ENCODE data around the gene WFDC12.

Gene WFDC12

GRCh38 chr20:45111285-45111684 is 13.0 kb downstream of the WFDC12 start:
- no peak overlapping the region for H3K4me3 ChIP-seq (ENCODE audit: low read depth, low read length)
- no peak for TF ChIP-seq CTCF (IDR thresholded peaks at IDR 0.05; ENCODE audit: borderline replicate concordance, insufficient read depth, low read depth, low read length)

GRCh38 chr20:45110301-45110700 is 14.0 kb downstream of the WFDC12 start:
- no peak for TF ChIP-seq CTCF (IDR thresholded peaks at IDR 0.05; ENCODE audit: borderline replicate concordance, insufficient read depth, low read depth, low read length)
- no peak overlapping the region for H3K4me3 ChIP-seq (ENCODE audit: low read depth, low read length)

- no peak for TF ChIP-seq CTCF (IDR thresholded peaks at IDR 0.05; ENCODE audit: borderline replicate concordance, insufficient read depth, low read depth, low read length)
- no peak overlapping the region for H3K4me3 ChIP-seq (ENCODE audit: low read depth, low read length)
Observed at GRCh38 chr20:45109634-45110033, 14.6 kb downstream of the WFDC12 start.

GRCh38 chr20:45105317-45105716 is 18.9 kb downstream of the WFDC12 start:
- H3K4me3 ChIP-seq (ENCODE audit: low read depth, low read length): no peak overlapping the region
- no peak for TF ChIP-seq CTCF (IDR thresholded peaks at IDR 0.05; ENCODE audit: borderline replicate concordance, insufficient read depth, low read depth, low read length)

GRCh38 chr20:45104786-45105185 is 19.5 kb downstream of the WFDC12 start:
- no peak for TF ChIP-seq CTCF (IDR thresholded peaks at IDR 0.05; ENCODE audit: borderline replicate concordance, insufficient read depth, low read depth, low read length)

GRCh38 chr20:45103072-45103471 is 21.2 kb downstream of the WFDC12 start:
- no peak overlapping the region for H3K4me3 ChIP-seq (ENCODE audit: low read depth, low read length)
- TF ChIP-seq CTCF (IDR thresholded peaks at IDR 0.05; ENCODE audit: borderline replicate concordance, insufficient read depth, low read depth, low read length): no peak

More at GRCh38 chr20:45104786-45105185, 19.5 kb downstream of the WFDC12 start:
- H3K4me3 ChIP-seq (ENCODE audit: low read depth, low read length): no peak overlapping the region

GRCh38 chr20:45101333-45101850 is 22.9 kb downstream of the WFDC12 start:
- no peak overlapping the region for H3K4me3 ChIP-seq (ENCODE audit: low read depth, low read length)
- no peak for TF ChIP-seq CTCF (IDR thresholded peaks at IDR 0.05; ENCODE audit: borderline replicate concordance, insufficient read depth, low read depth, low read length)

Data from GM12875 (cell line).